Stimulated activated naive CD4-positive, alpha-beta T cell treated with Interleukin-2 at 50 U/mL for 16 hours (primary cell): Measurements from ENCODE around the gene CLDN16.

Experiments used
- DNase-seq: peaks from one replicate; lab custom pipeline; 2025; lab: John Stamatoyannopoulos, UW

CLDN16 gene

GRCh38 chr3:190387578-190388213 lies at the start of gene CLDN16:
Gene CLDN16 (plus strand): TSS chr3:190388163. CDS start chr3:190388330, 167 bp downstream.
- DNase-seq = no peak

- DNase-seq = no peak
Measured at GRCh38 chr3:190338717-190339116, 49.2 kb upstream of the CLDN16 start.

GRCh38 chr3:190339130-190339529 lies 48.8 kb upstream of the CLDN16 start:
- no peak for DNase-seq

- no peak for DNase-seq
Measured at GRCh38 chr3:190340071-190340470, 47.9 kb upstream of the CLDN16 start.

GRCh38 chr3:190345027-190345821 lies 42.7 kb upstream of the CLDN16 start:
- no peak for DNase-seq

- DNase-seq = no peak
Measured at GRCh38 chr3:190345878-190346277, 42.1 kb upstream of the CLDN16 start.

GRCh38 chr3:190346541-190346940 lies 41.4 kb upstream of the CLDN16 start:
- DNase-seq = no peak

- DNase-seq = no peak
Measured at GRCh38 chr3:190352861-190353457, 35.0 kb upstream of the CLDN16 start.

- DNase-seq = no peak
Measured at GRCh38 chr3:190356246-190356645, 31.7 kb upstream of the CLDN16 start.

GRCh38 chr3:190357468-190357867 lies 30.5 kb upstream of the CLDN16 start:
- no peak for DNase-seq

GRCh38 chr3:190359813-190360212 lies 28.1 kb upstream of the CLDN16 start:
- no peak for DNase-seq

- DNase-seq = no peak
Measured at GRCh38 chr3:190360228-190360627, 27.7 kb upstream of the CLDN16 start.

- DNase-seq = no peak
Measured at GRCh38 chr3:190361791-190362190, 26.2 kb upstream of the CLDN16 start.

- no peak for DNase-seq
Measured at GRCh38 chr3:190362258-190362657, 25.7 kb upstream of the CLDN16 start.

GRCh38 chr3:190366133-190366532 lies 21.8 kb upstream of the CLDN16 start:
- no peak for DNase-seq

- no peak for DNase-seq
Measured at GRCh38 chr3:190368881-190369280, 19.1 kb upstream of the CLDN16 start.

- DNase-seq = no peak
Measured at GRCh38 chr3:190369668-190370295, 18.2 kb upstream of the CLDN16 start.

- no peak for DNase-seq
Measured at GRCh38 chr3:190370369-190370768, 17.6 kb upstream of the CLDN16 start.

GRCh38 chr3:190371152-190371551 lies 16.8 kb upstream of the CLDN16 start:
- no peak for DNase-seq

GRCh38 chr3:190375246-190375645 lies 12.7 kb upstream of the CLDN16 start:
- DNase-seq = no peak

- DNase-seq = no peak
Measured at GRCh38 chr3:190375671-190376070, 12.3 kb upstream of the CLDN16 start.

GRCh38 chr3:190378240-190378891 lies 9.6 kb upstream of the CLDN16 start:
- DNase-seq = no peak
